ENCODE results near the gene KPTN.
A peak's percentile ranks its signal among the peaks of the same experiment; 100 is the strongest.

KPTN gene

GRCh38 chr19:47443331-47443730 is 40.7 kb downstream of the KPTN start:
- H3K4me1 ChIP-seq = peaks cover 10% of the 10 kb centered on the region
- H3K36me3 ChIP-seq = no peaks in the 10 kb centered on the region
- H3K27me3 ChIP-seq = peaks cover 3% of the 10 kb centered on the region; the same call in 1 of the 2 replicates
- peaks cover 5% of the 10 kb centered on the region for H3K9me3 ChIP-seq
- no peak for TF ChIP-seq CTCF (IDR thresholded peaks at IDR 0.05; ENCODE audit: low read depth, low read length)
- H3K4me3 ChIP-seq (ENCODE audit: low read depth, low read length) = no peak overlapping the region
- no peak for DNase-seq

GRCh38 chr19:47438793-47439220 is 45.2 kb downstream of the KPTN start:
- H3K4me3 ChIP-seq (ENCODE audit: low read depth, low read length) = no peak overlapping the region
- no peaks in the 10 kb centered on the region for H3K27me3 ChIP-seq
- DNase-seq = no peak
- H3K36me3 ChIP-seq = no peaks in the 10 kb centered on the region
- TF ChIP-seq CTCF (IDR thresholded peaks at IDR 0.05; ENCODE audit: low read depth, low read length) = no peak
- no peaks in the 10 kb centered on the region for H3K9me3 ChIP-seq
- no peaks in the 10 kb centered on the region for H3K4me1 ChIP-seq

GRCh38 chr19:47437500-47437899 is 46.5 kb downstream of the KPTN start:
- no peak for TF ChIP-seq CTCF (IDR thresholded peaks at IDR 0.05; ENCODE audit: low read depth, low read length)
- no peaks in the 10 kb centered on the region for H3K27me3 ChIP-seq
- no peaks in the 10 kb centered on the region for H3K9me3 ChIP-seq
- no peaks in the 10 kb centered on the region for H3K36me3 ChIP-seq
- H3K4me1 ChIP-seq = no peaks in the 10 kb centered on the region
- DNase-seq = no peak
- H3K4me3 ChIP-seq (ENCODE audit: low read depth, low read length) = no peak overlapping the region

- Histone ChIP-seq H3K36me3 (no peaks in the 10 kb centered on the region), H3K9me3 (no peaks in the 10 kb centered on the region), H3K4me1 (no peaks in the 10 kb centered on the region), H3K27me3 (no peaks in the 10 kb centered on the region), H3K4me3 (ENCODE audit: low read depth, low read length) (no peak overlapping the region)
- peak; percentile 90 for TF ChIP-seq CTCF (IDR thresholded peaks at IDR 0.05; ENCODE audit: low read depth, low read length)
- peak; percentile 88 for DNase-seq
Observed at GRCh38 chr19:47436712-47437401, 47.2 kb downstream of the KPTN start.

GRCh38 chr19:47435883-47436417 is 48.1 kb downstream of the KPTN start:
- no peak for TF ChIP-seq CTCF (IDR thresholded peaks at IDR 0.05; ENCODE audit: low read depth, low read length)

GRCh38 chr19:47435196-47435595 is 48.8 kb downstream of the KPTN start:
- TF ChIP-seq CTCF (IDR thresholded peaks at IDR 0.05; ENCODE audit: low read depth, low read length) = no peak
- no peak for DNase-seq
- no peaks in the 10 kb centered on the region for H3K36me3 ChIP-seq
- H3K27me3 ChIP-seq = no peaks in the 10 kb centered on the region
- no peaks in the 10 kb centered on the region for H3K4me1 ChIP-seq
- H3K4me3 ChIP-seq (ENCODE audit: low read depth, low read length) = no peak overlapping the region
- H3K9me3 ChIP-seq = no peaks in the 10 kb centered on the region

More at GRCh38 chr19:47435883-47436417, 48.1 kb downstream of the KPTN start:
- no peak for DNase-seq
- Histone ChIP-seq H3K4me1 (no peaks in the 10 kb centered on the region), H3K9me3 (no peaks in the 10 kb centered on the region), H3K27me3 (no peaks in the 10 kb centered on the region), H3K36me3 (no peaks in the 10 kb centered on the region), H3K4me3 (ENCODE audit: low read depth, low read length) (no peak overlapping the region)

All from BE2C (cell line).